Mesenchymal stem cell (in vitro differentiated cells and primary cell): Measurements from ENCODE around the gene NOSIP.

Experiments used
- DNase-seq: peaks from one replicate; pipeline ENCODE4 v3.0.0-alpha.2; 2013
- H2AFZ ChIP-seq: one replicate; pipeline ENCODE4 v1.6.1; 2013; ENCODE audit warnings: low read depth, mild to moderate bottlenecking, control low read depth, inconsistent platforms, low read length, moderate library complexity
- H2AK5ac ChIP-seq: 2 replicates; pipeline ENCODE4 v1.6.1; 2013; ENCODE audit warnings: low read length, moderate library complexity, mild to moderate bottlenecking, inconsistent platforms; ENCODE audit not compliant: severe bottlenecking
- H2BK120ac ChIP-seq: one replicate; pipeline ENCODE4 v1.6.1; 2013; ENCODE audit warnings: low read depth, mild to moderate bottlenecking, inconsistent platforms, low read length, moderate library complexity
- H2BK12ac ChIP-seq, 2 experiments: one replicate each; pipeline ENCODE4 v1.6.1; 2013; ENCODE audit warnings: inconsistent platforms in 2 of 2, low read length in 2 of 2, mild to moderate bottlenecking in 2 of 2, moderate library complexity in 2 of 2, control low read depth in 1 of 2
- H2BK15ac ChIP-seq: one replicate; pipeline ENCODE4 v1.6.1; 2013; ENCODE audit warnings: mild to moderate bottlenecking, low read depth, inconsistent platforms; ENCODE audit not compliant: poor library complexity, severe bottlenecking
- H2BK5ac ChIP-seq: 2 replicates; pipeline ENCODE4 v1.6.1; 2013; ENCODE audit warnings: low read depth, mild to moderate bottlenecking, low read length, control low read depth, inconsistent platforms; ENCODE audit not compliant: poor library complexity, severe bottlenecking
- H3K14ac ChIP-seq, 2 experiments: one replicate each; pipeline ENCODE4 v1.6.1; 2013; ENCODE audit warnings: inconsistent platforms in 2 of 2, low read length in 2 of 2, control low read depth in 1 of 2, mild to moderate bottlenecking in 1 of 2, moderate library complexity in 1 of 2
- H3K18ac ChIP-seq, 2 experiments: one replicate each; pipeline ENCODE4 v1.6.1; 2013; ENCODE audit warnings: inconsistent platforms in 2 of 2, low read length in 2 of 2, control low read depth in 1 of 2, low read depth in 1 of 2, mild to moderate bottlenecking in 1 of 2
- H3K23ac ChIP-seq, 2 experiments: one replicate each; pipeline ENCODE4 v1.6.1; 2013; ENCODE audit warnings: inconsistent platforms in 2 of 2, low read length in 2 of 2, mild to moderate bottlenecking in 2 of 2, moderate library complexity in 2 of 2, control low read depth in 1 of 2
- H3K27ac ChIP-seq: 2 replicates; pipeline ENCODE4 v1.5.1; 2013; ENCODE audit warnings: mild to moderate bottlenecking, moderate library complexity, low read length, control low read depth, inconsistent platforms; ENCODE audit not compliant: poor library complexity, severe bottlenecking
- H3K27me3 ChIP-seq, 2 experiments: 2 replicates each; pipeline versions ENCODE4 v1.6.1 to v1.7.0; 2013; ENCODE audit warnings: low read length in 2 of 2, mild to moderate bottlenecking in 2 of 2, moderate library complexity in 2 of 2, control low read depth in 1 of 2, inconsistent platforms in 1 of 2; ENCODE audit not compliant: control insufficient read depth in 1 of 2, insufficient read depth in 1 of 2
- H3K36me3 ChIP-seq, 2 experiments: 2 replicates each; pipeline versions ENCODE4 v1.6.1 to v1.7.0; 2013; ENCODE audit warnings: low read length in 2 of 2, control low read depth in 1 of 2, inconsistent platforms in 1 of 2, low read depth in 1 of 2, mild to moderate bottlenecking in 1 of 2; ENCODE audit not compliant: insufficient read depth in 2 of 2, control insufficient read depth in 1 of 2
- H3K4ac ChIP-seq, 2 experiments: one replicate each; pipeline ENCODE4 v1.6.1; 2013; ENCODE audit warnings: inconsistent platforms in 2 of 2, low read length in 2 of 2, mild to moderate bottlenecking in 2 of 2, moderate library complexity in 2 of 2, control low read depth in 1 of 2, low read depth in 1 of 2
- H3K4me1 ChIP-seq: 2 replicates; pipeline ENCODE4 v1.6.1; 2013; ENCODE audit warnings: low read depth, low read length, control low read depth; ENCODE audit not compliant: control insufficient read depth, insufficient read depth
- H3K4me2 ChIP-seq: 2 replicates; pipeline ENCODE4 v1.6.1; 2013; ENCODE audit warnings: low read length, mild to moderate bottlenecking, inconsistent platforms; ENCODE audit not compliant: poor library complexity, severe bottlenecking
- H3K4me3 ChIP-seq, 2 experiments: 2 replicates each; pipeline versions ENCODE4 v1.5.1 to v1.7.0; 2013; ENCODE audit warnings: low read length in 2 of 2, mild to moderate bottlenecking in 2 of 2, control low read depth in 1 of 2, low read depth in 1 of 2; ENCODE audit not compliant: insufficient read depth in 1 of 2
- H3K79me1 ChIP-seq: replicated peaks from 2 replicates; pipeline ENCODE4 v1.6.1; 2013; ENCODE audit warnings: mild to moderate bottlenecking, control low read depth, low read length, inconsistent platforms; ENCODE audit not compliant: poor library complexity, severe bottlenecking
- H3K9ac ChIP-seq: 2 replicates; pipeline ENCODE4 v1.7.0; 2013; ENCODE audit warnings: mild to moderate bottlenecking, low read length, moderate library complexity
- H3K9me3 ChIP-seq: 2 replicates; pipeline ENCODE4 v1.7.0; 2013; ENCODE audit warnings: mild to moderate bottlenecking, low read length; ENCODE audit not compliant: control insufficient read depth
- H4K8ac ChIP-seq: one replicate; pipeline ENCODE4 v1.6.1; 2013; ENCODE audit warnings: inconsistent platforms, mild to moderate bottlenecking, low read length, moderate library complexity
- H4K91ac ChIP-seq: one replicate; pipeline ENCODE4 v1.6.1; 2013; ENCODE audit warnings: mild to moderate bottlenecking, low read length, inconsistent platforms
- WGBS: methylation state at CpG from one replicate; pipeline ENCODE4 v1.1.7; 2013; ENCODE audit warnings: mixed read lengths; 5-methylcytosine and 5-hydroxymethylcytosine counted together

The NOSIP gene

GRCh38 chr19:49558591-49558990 lies 21.8 kb downstream of the NOSIP start:
- H3K36me3 ChIP-seq = peaks cover 58 to 68% of the 10 kb centered on the region in 2 experiments
- no peaks in the 10 kb centered on the region for H3K9me3 ChIP-seq
- no peak overlapping the region for H3K4me3 ChIP-seq
- H3K14ac ChIP-seq = no peak overlapping the region
- H3K4ac ChIP-seq = no peak overlapping the region
- H2AK5ac ChIP-seq = no peak overlapping the region
- 95% methylated on average over 7 of the region's 7 CpGs for WGBS
- peaks cover 7% of the 10 kb centered on the region for H3K4me1 ChIP-seq
- H2BK15ac ChIP-seq = no peak overlapping the region
- no peaks in the 10 kb centered on the region for H3K27me3 ChIP-seq
- no peak overlapping the region for H2BK5ac ChIP-seq
- H3K18ac ChIP-seq = no peak overlapping the region
- no peak overlapping the region for H3K4me2 ChIP-seq
- no peak overlapping the region for H3K23ac ChIP-seq
- no peak overlapping the region for H2BK120ac ChIP-seq
- H2AFZ ChIP-seq = no peak overlapping the region
- no peak for DNase-seq
- H3K9ac ChIP-seq = no peak overlapping the region
- H4K8ac ChIP-seq = no peak overlapping the region
- H3K79me1 ChIP-seq = peaks cover 25% of the 10 kb centered on the region
- H2BK12ac ChIP-seq = no peak overlapping the region
- no peak overlapping the region for H4K91ac ChIP-seq
- no peak overlapping the region for H3K27ac ChIP-seq

- DNase-seq = no peak
- no peak overlapping the region for H4K91ac ChIP-seq
- peaks cover 25% of the 10 kb centered on the region for H3K79me1 ChIP-seq
- no peak overlapping the region for H2BK12ac ChIP-seq
- H3K9ac ChIP-seq = no peak overlapping the region
- WGBS = 97% methylated on average over 18 of the region's 18 CpGs
- no peak overlapping the region for H3K4me3 ChIP-seq
- H2BK5ac ChIP-seq = no peak overlapping the region
- H4K8ac ChIP-seq = no peak overlapping the region
- H3K27me3 ChIP-seq = no peaks in the 10 kb centered on the region
- no peak overlapping the region for H3K4me2 ChIP-seq
- H2BK120ac ChIP-seq = no peak overlapping the region
- no peak overlapping the region for H2BK15ac ChIP-seq
- H3K4me1 ChIP-seq = peaks cover 7% of the 10 kb centered on the region
- H3K23ac ChIP-seq = no peak overlapping the region
- no peak overlapping the region for H2AK5ac ChIP-seq
- H3K36me3 ChIP-seq = peaks cover 59 to 68% of the 10 kb centered on the region in 2 experiments
- H3K4ac ChIP-seq = no peak overlapping the region
- H2AFZ ChIP-seq = no peak overlapping the region
- no peak overlapping the region for H3K27ac ChIP-seq
- no peaks in the 10 kb centered on the region for H3K9me3 ChIP-seq
- H3K14ac ChIP-seq = no peak overlapping the region
- H3K18ac ChIP-seq = no peak overlapping the region
These were observed 22.6 kb downstream of the NOSIP start for GRCh38 chr19:49557641-49558325.

GRCh38 chr19:49556412-49557398 lies 23.7 kb downstream of the NOSIP start:
- H2BK120ac ChIP-seq = no peak overlapping the region

More at GRCh38 chr19:49556412-49557398, 23.7 kb downstream of the NOSIP start:
- Histone ChIP-seq H2AK5ac (no peak overlapping the region), H2AFZ (no peak overlapping the region), H3K9ac (no peak overlapping the region), H3K79me1 (peaks cover 21% of the 10 kb centered on the region), H2BK5ac (no peak overlapping the region), H3K27ac (no peak overlapping the region), H3K9me3 (no peaks in the 10 kb centered on the region), H3K4me2 (no peak overlapping the region), H4K91ac (peak overlapping the region; percentile 7), H2BK15ac (no peak overlapping the region), H3K27me3 (no peaks in the 10 kb centered on the region), H4K8ac (peak overlapping the region; percentile 48), H3K4me1 (peaks cover 7% of the 10 kb centered on the region), H3K36me3 (peaks cover 62 to 68% of the 10 kb centered on the region in 2 experiments), H3K23ac (no peak overlapping the region), H2BK12ac (no peak overlapping the region), H3K4ac (no peak overlapping the region), H3K14ac (no peak overlapping the region), H3K4me3 (no peak overlapping the region), H3K18ac (no peak overlapping the region)
- WGBS = 84% methylated on average over 64 of the region's 66 CpGs
- no peak for DNase-seq
